Measurements from ENCODE around the gene LYL1.

- no peak for TF ChIP-seq CTCF (IDR thresholded peaks at IDR 0.05)
- no peak for TF ChIP-seq POLR2A (IDR thresholded peaks at IDR 0.05)
Measured at GRCh38 chr19:13063461-13064091, 39.1 kb downstream of the LYL1 start.
